ENCODE measurements around the gene SSTR3. TPM values are rescaled to one million over a fixed set of nuclear protein-coding genes. Genes with fewer than 3 reads are reported as not detected.

SSTR3 gene
- total and polyA plus RNA-seq, 2 of the 13 experiments (the other 11 are each of a cell fraction or from before 2014, with no cell fraction given), result 0.08 to 0.64 TPM

GRCh38 chr22:37228106-37229011 is 16.1 kb upstream of the SSTR3 start:
- intact Hi-C loops (cut with micrococcal nuclease; ENCODE audit: unreplicated experiment), result no loop called here
- no peak overlapping the region for H3K4me3 ChIP-seq (replicated peaks in 1 of 3; ENCODE audit: insufficient read depth in 1 of 3, low read depth in 2 of 3, low read length in 3 of 3)
- POLR2A ChIA-PET, result interaction anchor here (1.2 kb wide), 1 partner anchor 29 kb away, joined by 4 read pairs; no protein-coding TSS in a partner anchor

More at GRCh38 chr22:37228106-37229011, 16.1 kb upstream of the SSTR3 start:
- WGBS (ENCODE audit: low lambda C conversion rate), result 5% methylated on average over 4 of the region's 20 CpGs
- Histone ChIP-seq H2AFZ (ENCODE audit: low read length) (no peak overlapping the region), H3K27me3 (ENCODE audit: control insufficient read depth in 1 of 2, insufficient read depth in 2 of 2, low read length in 2 of 2) (peaks cover 2 to 6% of the 10 kb centered on the region in 2 experiments; a peak in 3 of 5 replicates), H3K79me2 (ENCODE audit: insufficient read depth, low read length) (no peaks in the 10 kb centered on the region), H3K27ac (ENCODE audit: extremely low read length, insufficient read depth, low read length) (no peak overlapping the region), H4K20me1 (ENCODE audit: insufficient read depth, low read length) (no peaks in the 10 kb centered on the region), H3K9ac (ENCODE audit: insufficient read depth, low read depth, low read length) (no peak overlapping the region), H3K4me1 (ENCODE audit: insufficient read depth, low read length) (peaks cover 22% of the 10 kb centered on the region), H3K36me3 (replicated peaks in 1 of 2; ENCODE audit: control insufficient read depth in 1 of 2, insufficient read depth in 2 of 2, low read length in 2 of 2) (no peaks in the 10 kb centered on the region; a peak in 1 of 5 replicates), H3K4me2 (ENCODE audit: low read depth, low read length) (no peak overlapping the region), H3K9me3 (ENCODE audit: low read length) (no peaks in the 10 kb centered on the region)
- DNase-seq (ENCODE audit: low spot score) (no peak), ATAC-seq (no peak), FAIRE-seq (no peak)
- TF ChIP-seq DNMT3B (CRISPR knock-in tag; conservative IDR thresholded peaks at IDR 0.05), result no peak
- TF ChIP-seq ZNF460 (CRISPR knock-in tag; IDR thresholded peaks at IDR 0.05; ENCODE audit: borderline replicate concordance), result no peak
- TF ChIP-seq ZFP36L2 (CRISPR knock-in tag; IDR thresholded peaks at IDR 0.05), result no peak
- no peak for TF ChIP-seq NCOA1 (CRISPR knock-in tag; IDR thresholded peaks at IDR 0.05)
- TF ChIP-seq GMEB2 (CRISPR knock-in tag; IDR thresholded peaks at IDR 0.05; ENCODE audit: low read depth), result no peak
- no peak for TF ChIP-seq TP53 (CRISPR knock-in tag; conservative IDR thresholded peaks at IDR 0.05)
- in situ Hi-C loops (cut with HindIII; ENCODE audit: extremely low pct_ligation_motif_present, low pct_unique_long_range_greater_than_20kb), result no loop called here
- BruUV-seq (replicated peaks), result no TSS peak
- CTCF ChIA-PET (ENCODE audit: low intra/inter-chr PET ratio, low total read pairs), result no interaction called here
